T-helper 22 cell (primary cell): ENCODE results near the gene CKMT1B.
"Not testable (repeated sequence)": the region's sequence is repeated elsewhere in the genome, so short reads cannot be mapped to it uniquely, and the experiment has no call there.

Experiments
- DNase-seq: peaks from one replicate; pipeline ENCODE4 v3.0.0-alpha.2; 2020; ENCODE audit warnings: low read depth

The CKMT1B gene

DNA sequence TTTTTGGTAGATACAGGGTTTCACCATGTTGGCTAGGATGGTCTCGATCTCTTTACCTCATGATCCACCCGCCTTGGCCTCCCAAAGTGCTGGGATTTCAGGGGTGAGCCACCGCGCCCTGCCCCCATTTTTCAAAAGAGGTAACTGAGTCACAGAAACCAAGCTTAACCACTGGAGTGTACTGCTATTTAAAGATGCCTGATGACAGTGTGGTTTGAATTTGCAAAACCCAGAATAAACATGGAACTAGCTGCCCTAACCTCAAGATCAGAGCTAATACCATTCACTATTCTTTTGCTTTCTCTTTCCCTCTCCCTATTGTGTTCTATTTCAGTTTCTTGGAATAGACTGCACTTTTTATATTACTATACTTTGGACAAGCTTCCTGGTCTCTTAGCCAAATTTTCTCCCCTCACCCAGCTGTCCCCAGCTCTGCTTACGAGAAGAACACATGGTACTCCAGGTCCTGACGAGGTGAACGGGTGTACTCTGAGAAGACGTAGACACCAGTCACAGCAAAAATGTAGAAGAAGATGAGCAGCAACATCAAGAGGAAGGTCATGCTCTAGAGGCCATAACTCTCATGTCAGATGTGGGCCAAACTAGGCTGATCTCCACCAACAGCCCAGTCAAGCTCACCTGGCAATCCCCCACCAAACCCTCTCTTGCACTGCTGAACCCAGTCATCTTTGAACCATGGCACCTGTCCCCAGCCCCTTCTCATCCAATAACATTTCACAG is 44.8 kb downstream of the CKMT1B start:
- not testable (repeated sequence) for DNase-seq
